ENCODE data around the gene ARHGEF37. TPM values are rescaled to one million over a fixed set of nuclear protein-coding genes. Genes with fewer than 3 reads are reported as not detected.
A peak's percentile ranks its signal among the peaks of the same experiment; 100 is the strongest.

ARHGEF37 gene
- total and polyA plus RNA-seq, 3 experiments from 2014 or later, result 0.13 to 0.53 TPM; not detected in 1

DNA sequence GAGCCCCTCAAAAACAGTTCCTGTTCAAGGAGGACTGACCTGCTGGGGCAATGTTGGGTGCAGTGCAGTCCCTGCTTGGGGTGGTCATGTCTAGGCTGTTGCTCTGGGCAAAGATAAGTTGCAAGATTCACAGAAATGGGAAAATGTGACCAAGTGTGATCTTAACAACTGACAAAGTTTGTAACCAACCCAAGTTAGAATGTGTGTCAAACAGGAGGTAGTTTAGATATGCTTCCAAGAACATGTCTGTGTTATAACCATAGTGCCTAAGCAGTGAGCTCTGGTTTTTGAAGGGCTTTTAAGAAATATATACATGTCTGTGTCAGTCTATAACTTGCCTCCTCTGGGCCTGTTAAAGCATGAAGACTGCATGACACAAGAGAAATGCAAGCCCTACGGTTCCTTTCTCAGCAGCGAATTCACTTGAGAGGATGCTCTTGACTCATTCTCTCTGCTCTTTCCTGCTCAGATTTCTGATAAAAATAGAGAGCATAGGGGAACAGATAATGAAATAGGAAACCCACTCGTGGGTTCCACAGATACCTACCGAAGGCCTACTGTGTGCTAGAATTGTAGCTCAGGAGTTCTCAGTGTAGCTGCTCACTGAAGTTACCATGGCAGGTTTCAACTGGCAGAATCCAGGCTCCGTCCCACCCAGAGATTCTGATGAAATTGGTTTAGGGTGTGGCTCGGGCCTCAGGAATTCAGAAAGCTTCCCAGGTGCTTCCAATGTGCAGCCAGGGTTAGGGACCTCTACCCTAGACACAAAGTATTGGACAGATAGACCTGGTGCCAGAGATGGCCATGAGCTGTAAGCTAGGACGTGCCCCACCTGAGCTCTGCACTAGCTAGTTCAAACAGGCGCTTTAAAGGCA, 52.4 kb downstream of the ARHGEF37 start:
- H3K9me3 ChIP-seq (ENCODE audit: low read length), result no peaks in the 10 kb centered on the region
- Mint-ChIP-seq H3K36me3 (no peaks in the 10 kb centered on the region), H3K4me1 (peaks cover 0 to 3% (median 0%) of the 10 kb centered on the region in 3 donors), H3K9me3 (no peaks in the 10 kb centered on the region), H3K27ac (no peak overlapping the region), H3K27me3 (no peaks in the 10 kb centered on the region), H3K4me3 (no peak overlapping the region)
- ChIA-PET CTCF (interaction anchor here (0.7 to 10.7 kb wide), 3 partner anchors 189 to 219 kb away, joined by 3 to 166 read pairs (median 5); no protein-coding TSS in a partner anchor), POLR2A (no interaction called here)
- no peak overlapping the region for H3K27ac ChIP-seq (ENCODE audit: low read depth, low read length)
- DNase-seq, result no peak
- no peak overlapping the region for H3K4me3 ChIP-seq (ENCODE audit: low read length)
- no peaks in the 10 kb centered on the region for H3K27me3 ChIP-seq (ENCODE audit: insufficient read depth, low read length, poor library complexity, severe bottlenecking)
- no peaks in the 10 kb centered on the region for H3K4me1 ChIP-seq (ENCODE audit: insufficient read depth, low read length)
- H3K36me3 ChIP-seq (ENCODE audit: insufficient read depth, low read length), result no peaks in the 10 kb centered on the region

DNA sequence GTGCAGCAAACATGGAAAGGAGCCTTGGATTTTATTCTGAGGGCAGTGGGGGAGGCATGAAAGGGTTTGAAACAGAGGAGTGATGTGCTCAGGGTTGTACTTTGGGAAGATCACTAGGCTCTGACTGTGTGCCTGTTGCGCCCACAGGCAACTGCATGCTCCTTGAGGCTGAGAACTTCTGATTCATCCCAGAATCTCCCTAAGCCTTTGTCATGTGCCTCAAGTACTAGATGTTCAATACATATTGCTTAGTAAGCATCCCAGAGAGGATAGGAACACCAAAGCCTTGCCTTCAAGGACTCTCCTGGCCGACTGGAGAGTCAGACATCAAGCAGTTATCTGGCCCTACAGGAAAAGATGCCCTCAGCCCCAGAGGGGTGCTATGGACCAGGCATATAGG, 54.1 kb downstream of the ARHGEF37 start:
- no peaks in the 10 kb centered on the region for H3K36me3 Mint-ChIP-seq
- no peaks in the 10 kb centered on the region for H3K4me1 ChIP-seq (ENCODE audit: insufficient read depth, low read length)
- H3K27me3 ChIP-seq (ENCODE audit: insufficient read depth, low read length, poor library complexity, severe bottlenecking), result no peaks in the 10 kb centered on the region
- H3K9me3 ChIP-seq (ENCODE audit: low read length), result no peaks in the 10 kb centered on the region
- H3K4me1 Mint-ChIP-seq, result peaks cover 0 to 3% (median 0%) of the 10 kb centered on the region in 3 donors
- H3K27me3 Mint-ChIP-seq, result peaks cover 0 to 1% of the 10 kb centered on the region in 2 donors
- H3K27ac ChIP-seq (ENCODE audit: low read depth, low read length), result no peak overlapping the region
- no peak overlapping the region for H3K27ac Mint-ChIP-seq
- ChIA-PET CTCF (interaction anchor here (3.5 to 10.7 kb wide), 2 partner anchors 10 to 194 kb away, joined by 11 to 166 read pairs; no protein-coding TSS in a partner anchor), POLR2A (no interaction called here)
- peak overlapping the region in 1 of 7 donors; percentile 18 for H3K4me3 Mint-ChIP-seq
- H3K4me3 ChIP-seq (ENCODE audit: low read length), result no peak overlapping the region
- no peaks in the 10 kb centered on the region for H3K36me3 ChIP-seq (ENCODE audit: insufficient read depth, low read length)
- DNase-seq, result no peak
- no peaks in the 10 kb centered on the region for H3K9me3 Mint-ChIP-seq

DNA sequence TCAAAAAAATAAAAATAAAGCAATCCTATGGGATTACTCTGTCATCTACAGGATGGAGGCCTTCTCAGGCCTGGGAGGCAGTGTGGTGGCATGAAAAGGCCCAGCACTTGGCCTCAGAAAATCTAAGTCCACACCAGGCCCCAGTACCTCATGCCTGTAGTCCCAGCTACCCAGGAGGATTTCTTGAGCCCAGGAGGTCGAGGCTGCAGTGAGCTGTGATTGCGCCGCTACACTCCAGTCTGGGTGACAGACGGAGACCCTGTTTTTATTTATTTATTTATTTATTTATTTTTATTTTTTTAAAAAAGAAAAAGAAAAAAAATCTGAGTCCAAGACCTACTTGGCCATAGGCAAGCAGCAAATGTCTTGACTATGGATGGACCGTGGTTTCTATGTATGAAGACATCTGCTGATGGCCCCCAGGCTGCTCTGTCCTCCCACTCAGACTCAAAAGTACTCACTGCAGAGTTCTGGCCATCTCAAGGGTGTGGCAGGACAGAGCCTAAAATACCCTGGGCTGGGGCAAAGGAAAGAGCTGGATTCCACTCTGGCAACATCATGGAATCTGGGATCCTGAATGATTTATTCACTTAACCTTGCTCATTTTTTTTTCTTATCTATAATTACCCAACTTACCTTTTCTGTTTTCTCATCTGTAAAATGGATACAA, 55.0 kb downstream of the ARHGEF37 start:
- Histone ChIP-seq H3K27me3 (ENCODE audit: insufficient read depth, low read length, poor library complexity, severe bottlenecking) (no peaks in the 10 kb centered on the region), H3K36me3 (ENCODE audit: insufficient read depth, low read length) (no peaks in the 10 kb centered on the region), H3K9me3 (ENCODE audit: low read length) (no peaks in the 10 kb centered on the region), H3K4me3 (ENCODE audit: low read length) (no peak overlapping the region), H3K27ac (ENCODE audit: low read depth, low read length) (no peak overlapping the region), H3K4me1 (ENCODE audit: insufficient read depth, low read length) (no peaks in the 10 kb centered on the region)
- peaks cover 0 to 3% (median 0%) of the 10 kb centered on the region in 3 donors for H3K4me1 Mint-ChIP-seq
- H3K4me3 Mint-ChIP-seq, result no peak overlapping the region
- POLR2A ChIA-PET, result no interaction called here
- H3K9me3 Mint-ChIP-seq, result no peaks in the 10 kb centered on the region
- no peak for DNase-seq
- CTCF ChIA-PET, result interaction anchor here (0.9 to 10.7 kb wide), 12 partner anchors 9 to 354 kb away, joined by 3 to 166 read pairs (median 6); no protein-coding TSS in a partner anchor
- peaks cover 0 to 2% of the 10 kb centered on the region in 2 donors for H3K27me3 Mint-ChIP-seq
- no peak overlapping the region for H3K27ac Mint-ChIP-seq
- no peaks in the 10 kb centered on the region for H3K36me3 Mint-ChIP-seq

DNA sequence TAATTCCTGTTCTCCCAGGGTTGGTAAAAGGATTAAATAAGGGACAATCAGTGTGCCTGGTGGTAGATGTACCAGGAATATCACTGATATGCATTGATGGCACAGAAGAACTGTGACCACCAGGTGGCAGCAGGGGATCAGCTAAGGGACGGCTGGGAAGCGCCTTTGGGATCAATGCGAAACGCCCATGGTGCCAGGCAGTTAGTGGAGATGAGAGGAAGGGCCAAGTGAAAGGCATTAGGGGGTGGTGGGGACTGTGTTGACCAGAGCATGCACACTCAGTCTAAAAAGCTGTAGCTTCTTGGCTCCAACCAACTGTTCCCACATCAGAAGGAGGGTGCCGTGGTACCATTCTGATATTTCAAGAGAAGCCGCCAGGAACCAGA, 55.6 kb downstream of the ARHGEF37 start:
- H3K27me3 Mint-ChIP-seq, result peaks cover 0 to 2% of the 10 kb centered on the region in 2 donors
- H3K27me3 ChIP-seq (ENCODE audit: insufficient read depth, low read length, poor library complexity, severe bottlenecking), result no peaks in the 10 kb centered on the region
- H3K36me3 ChIP-seq (ENCODE audit: insufficient read depth, low read length), result no peaks in the 10 kb centered on the region
- H3K36me3 Mint-ChIP-seq, result no peaks in the 10 kb centered on the region
- ChIA-PET POLR2A (no interaction called here), CTCF (interaction anchor here (0.9 to 10.7 kb wide), 13 partner anchors 9 to 363 kb away, joined by 3 to 166 read pairs (median 5); partner anchors contain the start of gene TIGD6)
- H3K9me3 Mint-ChIP-seq, result no peaks in the 10 kb centered on the region
- no peak overlapping the region for H3K4me3 ChIP-seq (ENCODE audit: low read length)
- peaks cover 0 to 3% (median 0%) of the 10 kb centered on the region in 3 donors for H3K4me1 Mint-ChIP-seq
- DNase-seq, result peak in 4 of 5 donors; percentile 47 to 71 (median 51)
- H3K27ac ChIP-seq (ENCODE audit: low read depth, low read length), result no peak overlapping the region
- H3K9me3 ChIP-seq (ENCODE audit: low read length), result no peaks in the 10 kb centered on the region
- H3K4me1 ChIP-seq (ENCODE audit: insufficient read depth, low read length), result no peaks in the 10 kb centered on the region
- H3K4me3 Mint-ChIP-seq, result no peak overlapping the region
- H3K27ac Mint-ChIP-seq, result no peak overlapping the region

DNA sequence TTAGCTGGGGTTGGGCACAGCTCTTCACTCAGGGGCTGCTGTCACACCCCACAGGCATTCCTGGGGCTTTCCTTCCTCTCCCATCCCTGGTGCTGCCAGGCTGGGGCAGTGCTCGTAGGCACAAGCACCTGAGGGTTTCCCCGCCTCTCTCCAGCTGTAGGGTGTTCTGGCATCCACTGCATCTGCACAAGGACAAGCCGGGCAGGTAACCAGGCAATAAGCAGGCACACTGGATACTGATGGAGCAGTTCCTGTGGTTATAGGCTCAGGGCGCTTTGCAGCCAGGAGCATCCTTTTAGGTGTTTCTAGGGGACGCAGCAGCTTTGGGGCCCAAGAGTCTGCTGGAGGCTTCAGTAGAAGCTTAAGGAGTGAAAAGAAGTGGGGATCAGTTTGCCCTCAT, 56.8 kb downstream of the ARHGEF37 start:
- Mint-ChIP-seq H3K27me3 (peaks cover 0 to 3% of the 10 kb centered on the region in 2 donors), H3K9me3 (no peaks in the 10 kb centered on the region), H3K27ac (no peak overlapping the region), H3K4me1 (peaks cover 0 to 3% (median 0%) of the 10 kb centered on the region in 3 donors), H3K4me3 (no peak overlapping the region), H3K36me3 (no peaks in the 10 kb centered on the region)
- Histone ChIP-seq H3K4me1 (ENCODE audit: insufficient read depth, low read length) (no peaks in the 10 kb centered on the region), H3K9me3 (ENCODE audit: low read length) (no peaks in the 10 kb centered on the region), H3K27ac (ENCODE audit: low read depth, low read length) (no peak overlapping the region), H3K36me3 (ENCODE audit: insufficient read depth, low read length) (no peaks in the 10 kb centered on the region), H3K27me3 (ENCODE audit: insufficient read depth, low read length, poor library complexity, severe bottlenecking) (no peaks in the 10 kb centered on the region), H3K4me3 (ENCODE audit: low read length) (no peak overlapping the region)
- DNase-seq, result no peak
- ChIA-PET CTCF (interaction anchor here (1.0 to 10.7 kb wide), 5 partner anchors 14 to 362 kb away, joined by 3 to 166 read pairs (median 4); partner anchors contain the start of gene TIGD6), POLR2A (no interaction called here)

DNA sequence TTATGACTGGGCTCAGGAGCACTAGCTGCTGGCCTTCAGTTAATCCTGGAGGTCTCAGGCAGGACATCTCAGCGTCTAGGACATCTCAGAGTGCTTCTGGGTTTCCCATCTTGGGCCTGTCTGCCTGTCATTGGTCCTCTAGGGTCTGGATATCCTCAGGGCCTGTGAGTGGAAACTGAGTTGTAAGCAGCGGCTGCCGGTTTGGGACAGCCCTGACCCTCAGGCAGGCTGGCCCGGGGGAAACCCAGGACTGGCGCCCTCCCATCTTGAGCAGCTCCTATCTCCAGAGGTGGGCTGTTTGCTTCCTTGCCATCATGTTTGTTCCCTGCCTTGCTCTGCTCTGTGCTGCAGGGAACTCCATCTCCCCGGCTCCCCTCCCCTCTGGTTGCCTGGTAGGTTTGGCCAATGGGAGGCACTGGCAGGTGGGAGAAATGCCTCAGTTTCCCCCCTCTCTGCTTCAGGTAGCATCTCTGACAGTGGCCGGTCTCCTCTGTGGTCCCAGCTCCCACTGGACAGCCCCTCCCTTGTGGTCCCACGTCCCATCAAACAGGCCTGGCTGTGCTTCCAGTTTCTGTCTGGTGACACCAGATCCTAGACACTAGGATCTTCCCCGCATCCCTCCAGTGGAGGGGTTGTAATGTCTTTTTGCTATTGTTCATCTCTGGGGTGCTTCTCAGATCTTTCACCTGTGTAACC, 57.4 kb downstream of the ARHGEF37 start:
- ChIA-PET CTCF (interaction anchor here (1.0 to 10.7 kb wide), 4 partner anchors 15 to 352 kb away, joined by 3 to 166 read pairs (median 8); no protein-coding TSS in a partner anchor), POLR2A (no interaction called here)
- Mint-ChIP-seq H3K27ac (no peak overlapping the region), H3K36me3 (no peaks in the 10 kb centered on the region), H3K9me3 (no peaks in the 10 kb centered on the region), H3K27me3 (peaks cover 0 to 6% of the 10 kb centered on the region in 2 donors), H3K4me3 (no peak overlapping the region), H3K4me1 (peaks cover 0 to 3% (median 0%) of the 10 kb centered on the region in 3 donors)
- no peaks in the 10 kb centered on the region for H3K4me1 ChIP-seq (ENCODE audit: insufficient read depth, low read length)
- no peaks in the 10 kb centered on the region for H3K36me3 ChIP-seq (ENCODE audit: insufficient read depth, low read length)
- no peak overlapping the region for H3K4me3 ChIP-seq (ENCODE audit: low read length)
- no peaks in the 10 kb centered on the region for H3K9me3 ChIP-seq (ENCODE audit: low read length)
- H3K27me3 ChIP-seq (ENCODE audit: insufficient read depth, low read length, poor library complexity, severe bottlenecking), result no peaks in the 10 kb centered on the region
- no peak overlapping the region for H3K27ac ChIP-seq (ENCODE audit: low read depth, low read length)
- no peak for DNase-seq

DNA sequence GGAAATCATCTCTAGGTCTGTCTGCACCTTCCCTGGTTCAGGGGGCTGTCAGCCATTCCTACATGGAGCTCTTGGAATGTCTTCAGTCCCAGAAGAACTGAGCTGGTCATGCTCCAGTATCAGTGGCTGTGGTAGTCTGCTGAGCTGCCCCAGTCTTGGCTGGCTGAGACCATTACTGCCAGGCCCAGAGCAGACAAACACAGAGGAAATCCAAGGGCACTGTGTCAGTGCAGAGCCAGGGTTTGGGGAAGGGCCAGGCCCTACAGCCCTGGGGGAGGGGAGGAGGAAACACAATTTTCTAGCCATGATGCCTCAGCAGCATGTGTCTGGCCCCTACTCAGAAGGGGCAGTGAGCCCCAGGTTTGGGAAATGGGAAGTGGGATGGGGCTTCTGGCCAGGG, 58.4 kb downstream of the ARHGEF37 start:
- Histone ChIP-seq H3K27me3 (ENCODE audit: insufficient read depth, low read length, poor library complexity, severe bottlenecking) (no peaks in the 10 kb centered on the region), H3K27ac (ENCODE audit: low read depth, low read length) (no peak overlapping the region), H3K9me3 (ENCODE audit: low read length) (no peaks in the 10 kb centered on the region), H3K4me1 (ENCODE audit: insufficient read depth, low read length) (no peaks in the 10 kb centered on the region), H3K36me3 (ENCODE audit: insufficient read depth, low read length) (no peaks in the 10 kb centered on the region), H3K4me3 (ENCODE audit: low read length) (no peak overlapping the region)
- Mint-ChIP-seq H3K9me3 (no peaks in the 10 kb centered on the region), H3K36me3 (no peaks in the 10 kb centered on the region), H3K4me1 (peaks cover 0 to 3% (median 0%) of the 10 kb centered on the region in 3 donors), H3K4me3 (no peak overlapping the region), H3K27ac (peak overlapping the region in 1 of 8 donors; percentile 61), H3K27me3 (peaks cover 0 to 6% of the 10 kb centered on the region in 2 donors)
- ChIA-PET CTCF (interaction anchor here (1.4 to 10.7 kb wide), 3 partner anchors 182 to 351 kb away, joined by 3 to 166 read pairs (median 4); no protein-coding TSS in a partner anchor), POLR2A (no interaction called here)
- DNase-seq, result no peak
